ENCODE data around the gene COMMD1. TPM values are rescaled to one million over a fixed set of nuclear protein-coding genes. Genes with fewer than 3 reads are reported as not detected.

Gene COMMD1
- total RNA-seq, 2 experiments from 2014 or later: 11.5 to 13.2 TPM

- Mint-ChIP-seq H3K4me3 (no peak overlapping the region), H3K4me1 (ENCODE audit: low read depth) (no peaks in the 10 kb centered on the region), H3K27me3 (no peaks in the 10 kb centered on the region), H3K36me3 (ENCODE audit: low read depth) (peaks cover 8% of the 10 kb centered on the region), H3K27ac (no peak overlapping the region), H3K9me3 (no peaks in the 10 kb centered on the region)
- intact Hi-C loops (cut with DNase I, micrococcal nuclease): no loop called here
- TF ChIP-seq CTCF (IDR thresholded peaks at IDR 0.05): no peak
- Histone ChIP-seq H3K36me3 (ENCODE audit: insufficient read depth, low read length) (no peaks in the 10 kb centered on the region), H3K27me3 (ENCODE audit: control insufficient read depth in 1 of 2, insufficient read depth in 2 of 2, low read length in 2 of 2) (no peaks in the 10 kb centered on the region), H3K4me3 (ENCODE audit: low read length) (no peak overlapping the region), H3K9me3 (ENCODE audit: control insufficient read depth in 1 of 2, insufficient read depth in 1 of 2, low read length in 2 of 2) (no peaks in the 10 kb centered on the region), H3K4me1 (ENCODE audit: insufficient read depth, low read length) (no peaks in the 10 kb centered on the region), H3K27ac (ENCODE audit: low read depth in 1 of 2, low read length in 2 of 2) (no peak overlapping the region)
- POLR2A ChIA-PET: no interaction called here
- ATAC-seq (ENCODE audit: poor library complexity): no peak
- no peak for DNase-seq
- CTCF ChIA-PET: no interaction called here
Measured at GRCh38 chr2:62112179-62112578, 206.7 kb downstream of the COMMD1 start.

- H3K4me3 ChIP-seq (ENCODE audit: low read length): no peak overlapping the region
- no peaks in the 10 kb centered on the region for H3K9me3 ChIP-seq (ENCODE audit: control insufficient read depth in 1 of 2, insufficient read depth in 1 of 2, low read length in 2 of 2)
- ATAC-seq (ENCODE audit: poor library complexity) (no peak), DNase-seq (no peak)
- intact Hi-C loops (cut with DNase I, micrococcal nuclease): no loop called here
- H3K4me1 ChIP-seq (ENCODE audit: insufficient read depth, low read length): no peaks in the 10 kb centered on the region
- no peaks in the 10 kb centered on the region for H3K9me3 Mint-ChIP-seq
- no peaks in the 10 kb centered on the region for H3K27me3 Mint-ChIP-seq
- H3K4me1 Mint-ChIP-seq (ENCODE audit: low read depth): no peaks in the 10 kb centered on the region
- peaks cover 17% of the 10 kb centered on the region for H3K36me3 Mint-ChIP-seq (ENCODE audit: low read depth)
- no peak overlapping the region for H3K27ac Mint-ChIP-seq
- TF ChIP-seq CTCF (IDR thresholded peaks at IDR 0.05): no peak
- H3K27me3 ChIP-seq (ENCODE audit: control insufficient read depth in 1 of 2, insufficient read depth in 2 of 2, low read length in 2 of 2): no peaks in the 10 kb centered on the region
- POLR2A ChIA-PET: no interaction called here
- CTCF ChIA-PET: no interaction called here
- H3K36me3 ChIP-seq (ENCODE audit: insufficient read depth, low read length): no peaks in the 10 kb centered on the region
- H3K27ac ChIP-seq (ENCODE audit: low read depth in 1 of 2, low read length in 2 of 2): no peak overlapping the region
- H3K4me3 Mint-ChIP-seq: no peak overlapping the region
Measured at GRCh38 chr2:62114564-62114963, 209.1 kb downstream of the COMMD1 start.

- Histone ChIP-seq H3K27me3 (ENCODE audit: control insufficient read depth in 1 of 2, insufficient read depth in 2 of 2, low read length in 2 of 2) (no peaks in the 10 kb centered on the region), H3K9me3 (ENCODE audit: control insufficient read depth in 1 of 2, insufficient read depth in 1 of 2, low read length in 2 of 2) (no peaks in the 10 kb centered on the region), H3K27ac (ENCODE audit: low read depth in 1 of 2, low read length in 2 of 2) (no peak overlapping the region), H3K4me3 (ENCODE audit: low read length) (no peak overlapping the region), H3K36me3 (ENCODE audit: insufficient read depth, low read length) (no peaks in the 10 kb centered on the region), H3K4me1 (ENCODE audit: insufficient read depth, low read length) (no peaks in the 10 kb centered on the region)
- H3K4me1 Mint-ChIP-seq (ENCODE audit: low read depth): no peaks in the 10 kb centered on the region
- POLR2A ChIA-PET: no interaction called here
- H3K9me3 Mint-ChIP-seq: no peaks in the 10 kb centered on the region
- no peak for TF ChIP-seq CTCF (IDR thresholded peaks at IDR 0.05)
- H3K36me3 Mint-ChIP-seq (ENCODE audit: low read depth): peaks cover 21% of the 10 kb centered on the region
- no peak overlapping the region for H3K27ac Mint-ChIP-seq
- no peak overlapping the region for H3K4me3 Mint-ChIP-seq
- H3K27me3 Mint-ChIP-seq: no peaks in the 10 kb centered on the region
- intact Hi-C loops (cut with DNase I, micrococcal nuclease): no loop called here
- CTCF ChIA-PET: no interaction called here
- no peak for ATAC-seq (ENCODE audit: poor library complexity)
- DNase-seq: no peak
Measured at GRCh38 chr2:62116983-62117382, 211.5 kb downstream of the COMMD1 start.
